ENCODE measurements around the gene ZFYVE28.

ZFYVE28 gene

DNA sequence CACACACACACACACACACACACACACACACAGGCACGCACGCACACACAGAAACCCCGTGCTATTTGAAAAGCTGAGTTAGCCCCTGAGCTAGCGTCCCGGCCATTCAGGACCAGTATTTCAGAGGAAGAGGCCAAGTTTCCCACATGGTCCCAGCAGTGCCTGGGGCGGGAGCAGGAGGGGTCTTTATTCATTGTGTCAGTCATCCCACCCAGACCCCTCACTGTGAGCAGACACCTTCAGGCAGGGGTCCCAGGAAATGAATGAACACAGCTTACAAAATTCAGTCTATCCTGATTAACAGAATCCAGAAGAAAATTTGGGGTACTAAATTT is 58.1 kb downstream of the ZFYVE28 start:
- Histone ChIP-seq H3K4me2 (ENCODE audit: low read length) (no peak overlapping the region), H3K36me3 (ENCODE audit: control insufficient read depth, insufficient read depth, low read length) (no peaks in the 10 kb centered on the region), H3K23ac (ENCODE audit: low read length) (no peak overlapping the region), H4K5ac (ENCODE audit: low read length) (no peak overlapping the region), H3K27ac (ENCODE audit: low read depth, low read length) (no peak overlapping the region), H2AK5ac (ENCODE audit: low read length) (no peak overlapping the region), H2BK5ac (ENCODE audit: low read length) (no peak overlapping the region), H3K56ac (ENCODE audit: low read length) (no peak overlapping the region), H2BK120ac (ENCODE audit: low read depth, low read length) (no peak overlapping the region), H3K27me3 (ENCODE audit: insufficient read depth, low read length, poor library complexity) (no peaks in the 10 kb centered on the region), H2BK15ac (replicated peaks; ENCODE audit: low read depth) (no peak overlapping the region), H3K79me1 (ENCODE audit: low read length) (no peaks in the 10 kb centered on the region), H3K9ac (ENCODE audit: low read length) (no peak overlapping the region), H3K79me2 (ENCODE audit: control insufficient read depth, insufficient read depth, low read length) (no peaks in the 10 kb centered on the region), H3K4me1 (ENCODE audit: control insufficient read depth, low read depth, low read length) (no peaks in the 10 kb centered on the region), H3K4me3 (ENCODE audit: low read length) (no peak overlapping the region), H4K8ac (ENCODE audit: low read depth, low read length) (no peak overlapping the region), H3K4ac (ENCODE audit: low read depth, low read length) (no peak overlapping the region), H3K18ac (ENCODE audit: low read length) (no peak overlapping the region)
- no CpG with 5 or more reads among the region's 6 CpGs for whole genome bisulfite sequencing (ENCODE audit: extremely low coverage, insufficient coverage, low lambda C conversion rate)
- no peak for DNase-seq

DNA sequence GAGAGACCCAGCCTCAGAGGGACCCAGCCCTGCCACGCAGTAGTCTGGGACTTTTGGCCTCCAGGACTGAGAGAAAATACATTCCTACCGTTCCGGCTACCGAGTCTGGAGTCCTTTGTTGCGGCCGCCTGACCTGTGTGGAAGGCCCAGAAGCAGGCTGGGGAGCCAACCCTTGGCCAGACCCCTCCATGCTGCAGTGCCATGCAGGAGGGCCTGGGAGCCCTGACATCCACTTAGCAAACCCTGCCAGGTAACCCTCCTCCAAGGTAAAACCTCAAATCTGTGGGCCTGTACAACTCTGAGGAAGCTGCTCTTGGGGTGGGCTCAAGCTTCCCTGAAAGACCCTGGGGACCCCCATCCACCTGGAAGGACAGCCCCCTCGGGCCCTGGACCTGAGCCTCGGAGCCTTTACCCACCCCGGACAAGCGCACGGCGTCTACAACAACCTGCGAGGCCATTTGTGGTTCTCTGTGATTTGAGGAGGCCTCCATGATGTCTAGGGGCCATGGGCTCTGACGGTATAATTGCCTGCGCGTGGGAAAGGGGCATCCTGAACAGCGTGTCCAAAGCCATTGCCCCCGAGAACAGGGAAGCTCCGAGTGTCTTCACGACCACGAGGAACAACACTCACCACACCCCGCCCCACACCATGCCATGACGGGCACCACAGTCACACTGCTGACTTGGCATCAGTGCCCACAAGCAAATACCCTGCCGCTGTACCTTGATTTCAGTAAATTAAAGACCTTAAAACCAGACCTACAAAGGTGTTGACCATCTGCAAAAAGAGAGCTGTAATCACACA is 58.7 kb downstream of the ZFYVE28 start:
- Histone ChIP-seq H2BK15ac (replicated peaks; ENCODE audit: low read depth) (no peak overlapping the region), H3K36me3 (ENCODE audit: control insufficient read depth, insufficient read depth, low read length) (no peaks in the 10 kb centered on the region), H2BK120ac (ENCODE audit: low read depth, low read length) (no peak overlapping the region), H3K4me1 (ENCODE audit: control insufficient read depth, low read depth, low read length) (no peaks in the 10 kb centered on the region), H4K8ac (ENCODE audit: low read depth, low read length) (no peak overlapping the region), H3K27me3 (ENCODE audit: insufficient read depth, low read length, poor library complexity) (no peaks in the 10 kb centered on the region), H3K4ac (ENCODE audit: low read depth, low read length) (no peak overlapping the region), H3K79me2 (ENCODE audit: control insufficient read depth, insufficient read depth, low read length) (no peaks in the 10 kb centered on the region), H3K18ac (ENCODE audit: low read length) (no peak overlapping the region), H3K56ac (ENCODE audit: low read length) (no peak overlapping the region), H3K23ac (ENCODE audit: low read length) (no peak overlapping the region), H3K4me2 (ENCODE audit: low read length) (no peak overlapping the region), H2BK5ac (ENCODE audit: low read length) (no peak overlapping the region), H3K9ac (ENCODE audit: low read length) (no peak overlapping the region), H3K4me3 (ENCODE audit: low read length) (no peak overlapping the region), H3K79me1 (ENCODE audit: low read length) (no peaks in the 10 kb centered on the region), H4K5ac (ENCODE audit: low read length) (no peak overlapping the region), H2AK5ac (ENCODE audit: low read length) (no peak overlapping the region), H3K27ac (ENCODE audit: low read depth, low read length) (no peak overlapping the region)
- no peak for DNase-seq
- WGBS (ENCODE audit: extremely low coverage, insufficient coverage, low lambda C conversion rate), result no CpG with 5 or more reads among the region's 24 CpGs

DNA sequence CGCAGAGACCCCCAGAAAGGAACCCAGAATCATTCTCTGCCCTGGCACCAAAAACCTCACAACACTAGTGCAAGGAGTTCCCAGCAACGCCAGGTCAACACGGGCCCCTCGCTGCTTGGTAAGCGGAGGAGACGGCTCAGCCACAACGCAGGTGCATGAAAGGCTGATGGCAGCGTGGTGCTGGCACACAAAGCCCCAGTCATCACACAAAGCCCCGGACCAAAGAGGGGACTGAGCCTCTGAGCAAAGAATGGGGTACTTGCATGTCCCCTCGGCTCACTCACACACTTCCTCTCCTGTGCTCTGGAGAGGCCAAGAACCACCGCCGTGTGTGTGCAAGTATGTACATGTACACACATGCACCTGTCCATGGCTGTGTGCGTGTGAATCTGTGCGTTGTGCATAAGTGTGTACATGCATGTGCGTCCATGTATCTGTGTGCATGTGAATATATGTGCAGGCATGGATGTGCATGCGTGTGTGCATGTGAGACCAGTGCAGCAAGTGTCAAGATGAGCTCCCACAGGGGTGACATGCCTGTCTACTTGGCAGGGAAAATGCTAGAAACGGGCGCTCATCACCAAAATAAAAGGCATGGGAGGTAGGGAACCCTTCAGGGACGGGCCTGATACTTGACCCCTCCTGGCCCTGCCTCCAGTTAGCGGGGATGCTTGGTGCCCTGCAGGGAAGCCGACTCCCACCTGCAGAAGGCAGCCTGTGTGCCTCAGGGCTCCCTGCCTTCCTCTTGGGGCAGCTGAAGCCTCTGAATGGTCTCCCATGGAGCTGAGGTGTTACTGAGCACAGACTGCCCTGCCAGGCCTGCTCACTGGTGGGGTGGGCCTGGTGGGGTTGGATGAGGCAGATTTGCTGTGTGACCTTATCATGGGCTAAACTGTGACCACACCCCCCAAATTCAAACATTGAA is 60.4 kb downstream of the ZFYVE28 start:
- Histone ChIP-seq H3K4ac (ENCODE audit: low read depth, low read length) (no peak overlapping the region), H2AK5ac (ENCODE audit: low read length) (no peak overlapping the region), H2BK5ac (ENCODE audit: low read length) (no peak overlapping the region), H4K5ac (ENCODE audit: low read length) (no peak overlapping the region), H3K4me3 (ENCODE audit: low read length) (no peak overlapping the region), H3K4me1 (ENCODE audit: control insufficient read depth, low read depth, low read length) (no peaks in the 10 kb centered on the region), H3K4me2 (ENCODE audit: low read length) (no peak overlapping the region), H3K23ac (ENCODE audit: low read length) (no peak overlapping the region), H3K56ac (ENCODE audit: low read length) (no peak overlapping the region), H3K36me3 (ENCODE audit: control insufficient read depth, insufficient read depth, low read length) (no peaks in the 10 kb centered on the region), H3K79me2 (ENCODE audit: control insufficient read depth, insufficient read depth, low read length) (no peaks in the 10 kb centered on the region), H2BK15ac (replicated peaks; ENCODE audit: low read depth) (no peak overlapping the region), H2BK120ac (ENCODE audit: low read depth, low read length) (no peak overlapping the region), H3K79me1 (ENCODE audit: low read length) (no peaks in the 10 kb centered on the region), H3K9ac (ENCODE audit: low read length) (no peak overlapping the region), H3K27me3 (ENCODE audit: insufficient read depth, low read length, poor library complexity) (no peaks in the 10 kb centered on the region), H3K18ac (ENCODE audit: low read length) (no peak overlapping the region), H4K8ac (ENCODE audit: low read depth, low read length) (no peak overlapping the region), H3K27ac (ENCODE audit: low read depth, low read length) (no peak overlapping the region)
- DNase-seq, result no peak
- no CpG with 5 or more reads among the region's 21 CpGs for WGBS (ENCODE audit: extremely low coverage, insufficient coverage, low lambda C conversion rate)

DNA sequence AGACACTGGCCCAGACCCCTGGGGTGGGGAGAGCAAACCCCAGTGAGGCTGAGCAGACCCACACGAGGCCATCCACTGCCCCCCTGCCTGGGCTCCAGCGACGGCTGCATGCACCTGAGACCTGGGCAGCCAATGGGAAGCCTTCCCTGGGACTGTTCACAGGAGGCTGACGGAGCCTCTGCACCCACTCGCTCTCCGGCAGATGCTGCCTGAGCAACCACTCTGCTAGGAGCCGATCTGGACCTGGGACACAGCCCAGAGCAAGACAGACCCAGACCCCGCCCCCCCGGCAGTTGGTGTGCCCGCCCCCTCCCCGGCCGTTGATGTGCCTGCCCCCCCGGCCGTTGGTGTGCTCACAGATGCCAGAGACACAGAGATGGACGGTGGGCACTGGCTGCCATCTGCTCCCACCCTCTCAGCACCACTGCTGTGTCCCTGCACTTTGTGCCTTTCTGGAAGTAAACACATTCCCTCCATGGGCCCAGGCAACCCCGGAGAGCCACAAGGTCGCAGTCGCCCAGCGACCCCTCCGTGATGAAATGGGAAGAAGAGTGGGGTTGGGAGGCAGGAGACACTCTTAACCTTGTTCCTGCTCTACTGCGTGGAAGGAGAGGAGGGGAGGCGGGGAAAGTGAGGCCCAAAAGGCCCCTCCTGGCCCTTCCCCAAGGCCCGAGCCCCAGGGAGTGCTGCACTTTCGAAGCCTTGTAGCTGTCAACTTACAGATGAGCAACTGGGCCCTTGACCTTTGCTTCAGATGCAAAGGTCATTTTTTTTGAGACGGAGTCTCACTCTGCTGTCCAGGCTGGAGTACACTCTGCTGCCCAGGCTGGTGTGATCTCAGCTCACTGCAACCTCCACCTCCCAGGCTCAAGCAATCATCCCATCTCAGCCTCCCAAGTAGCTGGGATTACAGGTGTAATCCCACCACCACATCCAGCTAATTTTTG is 62.0 kb downstream of the ZFYVE28 start:
- no peak for DNase-seq
- Histone ChIP-seq H2BK15ac (replicated peaks; ENCODE audit: low read depth) (no peak overlapping the region), H3K79me2 (ENCODE audit: control insufficient read depth, insufficient read depth, low read length) (no peaks in the 10 kb centered on the region), H3K9ac (ENCODE audit: low read length) (no peak overlapping the region), H3K27me3 (ENCODE audit: insufficient read depth, low read length, poor library complexity) (no peaks in the 10 kb centered on the region), H3K56ac (ENCODE audit: low read length) (no peak overlapping the region), H3K4me1 (ENCODE audit: control insufficient read depth, low read depth, low read length) (no peaks in the 10 kb centered on the region), H3K4me2 (ENCODE audit: low read length) (no peak overlapping the region), H3K18ac (ENCODE audit: low read length) (no peak overlapping the region), H2BK120ac (ENCODE audit: low read depth, low read length) (no peak overlapping the region), H3K27ac (ENCODE audit: low read depth, low read length) (no peak overlapping the region), H3K36me3 (ENCODE audit: control insufficient read depth, insufficient read depth, low read length) (no peaks in the 10 kb centered on the region), H3K4me3 (ENCODE audit: low read length) (no peak overlapping the region), H2BK5ac (ENCODE audit: low read length) (no peak overlapping the region), H3K4ac (ENCODE audit: low read depth, low read length) (no peak overlapping the region), H3K79me1 (ENCODE audit: low read length) (no peaks in the 10 kb centered on the region), H3K23ac (ENCODE audit: low read length) (no peak overlapping the region), H2AK5ac (ENCODE audit: low read length) (no peak overlapping the region), H4K8ac (ENCODE audit: low read depth, low read length) (no peak overlapping the region), H4K5ac (ENCODE audit: low read length) (no peak overlapping the region)
- WGBS (ENCODE audit: extremely low coverage, insufficient coverage, low lambda C conversion rate), result no CpG with 5 or more reads among the region's 25 CpGs

DNA sequence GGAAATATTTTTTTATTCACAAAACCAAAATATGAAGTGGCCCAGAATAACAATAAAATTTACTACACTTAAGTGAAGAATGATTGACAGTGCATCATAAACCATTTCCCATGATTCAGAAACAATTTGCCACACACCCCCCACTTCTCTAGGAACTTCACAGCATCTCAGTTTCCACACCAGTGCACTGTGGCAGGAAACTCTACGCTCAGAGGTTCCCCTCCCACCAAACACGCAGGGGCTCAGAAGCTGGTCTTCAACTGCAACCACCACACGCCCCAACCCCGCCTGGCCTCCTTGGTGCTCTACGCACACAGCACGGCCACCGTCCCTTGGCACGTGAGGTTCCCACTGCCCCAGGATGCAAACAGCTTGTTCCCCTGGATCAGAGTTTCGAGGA is 63.7 kb downstream of the ZFYVE28 start:
- no peak for DNase-seq
- no peak overlapping the region for H2BK15ac ChIP-seq (replicated peaks; ENCODE audit: low read depth)
- no peak overlapping the region for H3K18ac ChIP-seq (ENCODE audit: low read length)
- H3K27ac ChIP-seq (ENCODE audit: low read depth, low read length), result no peak overlapping the region
- H3K4me3 ChIP-seq (ENCODE audit: low read length), result no peak overlapping the region
- no peak overlapping the region for H2AK5ac ChIP-seq (ENCODE audit: low read length)
- no peak overlapping the region for H3K4me2 ChIP-seq (ENCODE audit: low read length)
- H3K79me2 ChIP-seq (ENCODE audit: control insufficient read depth, insufficient read depth, low read length), result no peaks in the 10 kb centered on the region
- H3K4me1 ChIP-seq (ENCODE audit: control insufficient read depth, low read depth, low read length), result no peaks in the 10 kb centered on the region
- H3K56ac ChIP-seq (ENCODE audit: low read length), result no peak overlapping the region
- WGBS (ENCODE audit: extremely low coverage, insufficient coverage, low lambda C conversion rate), result no CpG with 5 or more reads among the region's 9 CpGs
- no peak overlapping the region for H4K8ac ChIP-seq (ENCODE audit: low read depth, low read length)
- no peak overlapping the region for H3K9ac ChIP-seq (ENCODE audit: low read length)
- H3K4ac ChIP-seq (ENCODE audit: low read depth, low read length), result no peak overlapping the region
- no peak overlapping the region for H2BK5ac ChIP-seq (ENCODE audit: low read length)
- H3K27me3 ChIP-seq (ENCODE audit: insufficient read depth, low read length, poor library complexity), result no peaks in the 10 kb centered on the region
- no peak overlapping the region for H4K5ac ChIP-seq (ENCODE audit: low read length)
- H3K79me1 ChIP-seq (ENCODE audit: low read length), result no peaks in the 10 kb centered on the region
- H2BK120ac ChIP-seq (ENCODE audit: low read depth, low read length), result no peak overlapping the region
- H3K23ac ChIP-seq (ENCODE audit: low read length), result no peak overlapping the region
- no peaks in the 10 kb centered on the region for H3K36me3 ChIP-seq (ENCODE audit: control insufficient read depth, insufficient read depth, low read length)
